IMR-90 (cell line): Measurements from ENCODE around the gene COL20A1. TPM values are rescaled to one million over a fixed set of nuclear protein-coding genes. Genes with fewer than 3 reads are reported as not detected.

Source experiments
- ATAC-seq: fragments of 200-7000 bp; cut with Tn5 transposase; 2 replicates; pipeline ENCODE4 v1.9.1; 2020; ENCODE audit warnings: low read depth, mild to moderate bottlenecking, moderate library complexity
- BruUV-seq: library from RNA; stranded (reverse); fragments of 400-500 nt; replicated peaks from 2 replicates; lab custom pipeline; 2021; lab: Mats Ljungman, UMichigan
- CTCF ChIA-PET: fragments of 300-600 bp; formaldehyde crosslinking; extraction: SDS; loops from one replicate; lab custom pipeline; 2021; ENCODE audit warnings: antibody characterized with exemption; lab: Yijun Ruan, JAX
- POLR2A ChIA-PET: fragments of 300-600 bp; sonication (Branson Sonifier 250); formaldehyde crosslinking; loops from one replicate; lab custom pipeline; 2022; ENCODE audit warnings: antibody characterized with exemption; ENCODE audit not compliant: unreplicated experiment; lab: Charles Lee
- DNase-seq: peaks from one replicate; pipeline ENCODE4 v3.0.0; 2013
- H2AFZ ChIP-seq: replicated peaks from 2 replicates; pipeline ENCODE3; 2013; ENCODE audit warnings: low read length, mild to moderate bottlenecking; ENCODE audit not compliant: poor library complexity
- H2AK5ac ChIP-seq: 2 replicates; pipeline ENCODE4 v1.6.1; 2013; ENCODE audit warnings: low read depth, low read length, inconsistent platforms
- H2AK9ac ChIP-seq: replicated peaks from 2 replicates; pipeline ENCODE3; 2013; ENCODE audit warnings: mild to moderate bottlenecking, low read depth, low read length, moderate library complexity; ENCODE audit not compliant: poor library complexity
- H2BK120ac ChIP-seq: 2 replicates; pipeline ENCODE4 v1.6.1; 2013; ENCODE audit warnings: low read depth, low read length, inconsistent platforms
- H2BK15ac ChIP-seq: 3 replicates; pipeline ENCODE4 v1.6.1; 2013; ENCODE audit warnings: low read depth, low read length, inconsistent platforms
- H2BK20ac ChIP-seq: 2 replicates; pipeline ENCODE4 v1.6.1; 2013; ENCODE audit warnings: low read depth, mild to moderate bottlenecking, inconsistent platforms, low read length, moderate library complexity
- H2BK5ac ChIP-seq: 2 replicates; pipeline ENCODE4 v1.6.1; 2013; ENCODE audit warnings: mild to moderate bottlenecking, low read depth, low read length, inconsistent platforms; ENCODE audit not compliant: poor library complexity, severe bottlenecking
- H3K14ac ChIP-seq: replicated peaks from 2 replicates; pipeline ENCODE4 v1.6.1; 2013; ENCODE audit warnings: low read depth, low read length, inconsistent platforms
- H3K18ac ChIP-seq: 2 replicates; pipeline ENCODE4 v1.6.1; 2013; ENCODE audit warnings: low read depth, low read length, control low read depth
- H3K23ac ChIP-seq: 2 replicates; pipeline ENCODE4 v1.6.1; 2013; ENCODE audit warnings: low read depth, low read length, inconsistent platforms
- H3K27ac ChIP-seq: 2 replicates; pipeline ENCODE4 v1.5.1; 2013; ENCODE audit warnings: mild to moderate bottlenecking, control low read depth, low read length; ENCODE audit not compliant: insufficient read depth
- H3K27me3 ChIP-seq: 2 replicates; pipeline ENCODE4 v1.6.1; 2013; ENCODE audit warnings: low read length; ENCODE audit not compliant: control insufficient read depth, insufficient read depth
- H3K36me3 ChIP-seq: 2 replicates; pipeline ENCODE4 v1.6.1; 2013; ENCODE audit warnings: low read length, mixed read lengths; ENCODE audit not compliant: control insufficient read depth, insufficient read depth
- H3K4ac ChIP-seq: 2 replicates; pipeline ENCODE4 v1.6.1; 2013; ENCODE audit warnings: low read depth, low read length, inconsistent platforms
- H3K4me1 ChIP-seq: 2 replicates; pipeline ENCODE4 v1.6.1; 2013; ENCODE audit warnings: low read length, mixed read lengths; ENCODE audit not compliant: control insufficient read depth, insufficient read depth
- H3K4me2 ChIP-seq: 2 replicates; pipeline ENCODE4 v1.6.1; 2013; ENCODE audit warnings: low read depth, mild to moderate bottlenecking, control low read depth, low read length, moderate library complexity
- H3K4me3 ChIP-seq: 2 replicates; pipeline ENCODE4 v1.5.1; 2013; ENCODE audit warnings: low read depth, mild to moderate bottlenecking, control low read depth, low read length, moderate library complexity; ENCODE audit not compliant: insufficient read depth
- H3K56ac ChIP-seq: 2 replicates; pipeline ENCODE4 v1.6.1; 2013; ENCODE audit warnings: low read length, inconsistent platforms; ENCODE audit not compliant: insufficient read depth; ENCODE audit errors: extremely low read depth
- H3K79me1 ChIP-seq, 2 experiments: 2 replicates each; pipeline ENCODE4 v1.6.1; 2013; ENCODE audit warnings: low read length in 2 of 2, inconsistent platforms in 1 of 2, low read depth in 1 of 2
- H3K9ac ChIP-seq: 2 replicates; pipeline ENCODE4 v1.6.1; 2013; ENCODE audit warnings: low read depth, low read length, control low read depth
- H3K9me1 ChIP-seq: 2 replicates; pipeline ENCODE4 v1.6.1; 2013; ENCODE audit warnings: low read length, inconsistent platforms; ENCODE audit not compliant: insufficient read depth
- H3K9me3 ChIP-seq: 2 replicates; pipeline ENCODE4 v1.6.1; 2013; ENCODE audit warnings: low read length; ENCODE audit not compliant: control insufficient read depth, insufficient read depth
- H4K20me1 ChIP-seq: 2 replicates; pipeline ENCODE4 v1.6.1; 2013; ENCODE audit warnings: low read length, inconsistent platforms; ENCODE audit not compliant: insufficient read depth
- H4K5ac ChIP-seq: 2 replicates; pipeline ENCODE4 v1.6.1; 2013; ENCODE audit warnings: mild to moderate bottlenecking, low read depth, low read length, control low read depth
- H4K8ac ChIP-seq, 2 experiments: 2 replicates each; pipeline ENCODE4 v1.6.1; 2013; ENCODE audit warnings: low read depth in 2 of 2, low read length in 2 of 2, control low read depth in 1 of 2, inconsistent platforms in 1 of 2
- H4K91ac ChIP-seq: 2 replicates; pipeline ENCODE4 v1.6.1; 2013; ENCODE audit warnings: low read depth, low read length, inconsistent platforms; ENCODE audit not compliant: insufficient read depth
- BHLHE40 ChIP-seq: fragments of 150-350 bp; IDR thresholded peaks from 2 replicates; pipeline ENCODE4 v1.6.1; 2016; ENCODE audit warnings: mild to moderate bottlenecking, low read depth, low read length
- CEBPB ChIP-seq: IDR thresholded peaks from 2 replicates; pipeline ENCODE4 v1.6.1; 2012; ENCODE audit warnings: low read depth, low read length, improper control_type of control experiment
- CHD1 ChIP-seq: IDR thresholded peaks from 2 replicates; pipeline ENCODE4 v1.6.1; 2012; ENCODE audit warnings: low read depth, low read length, improper control_type of control experiment
- FOS ChIP-seq: fragments of 150-350 bp; IDR thresholded peaks from 2 replicates; pipeline ENCODE4 v1.6.1; 2016; ENCODE audit warnings: low read depth, low read length
- MAFK ChIP-seq: IDR thresholded peaks from 2 replicates; pipeline ENCODE4 v1.6.1; 2012; ENCODE audit warnings: low read depth, low read length, improper control_type of control experiment
- MAZ ChIP-seq: IDR thresholded peaks from 2 replicates; pipeline ENCODE4 v1.6.1; 2012; ENCODE audit warnings: low read depth, mild to moderate bottlenecking, low read length, improper control_type of control experiment, moderate library complexity, borderline replicate concordance
- MXI1 ChIP-seq: IDR thresholded peaks from 2 replicates; pipeline ENCODE4 v1.6.1; 2012; ENCODE audit warnings: low read depth, mild to moderate bottlenecking, low read length, moderate library complexity, borderline replicate concordance
- NFE2L2 ChIP-seq: fragments of 150-350 bp; IDR thresholded peaks from 2 replicates; pipeline ENCODE4 v1.6.1; 2016; ENCODE audit warnings: low read depth, mild to moderate bottlenecking, low read length
- POLR2A ChIP-seq: IDR thresholded peaks from 2 replicates; pipeline ENCODE4 v1.6.1; 2012; ENCODE audit warnings: mild to moderate bottlenecking, low read depth, low read length
- RAD21 ChIP-seq: IDR thresholded peaks from 2 replicates; pipeline ENCODE4 v1.6.1; 2012; ENCODE audit warnings: low read length, improper control_type of control experiment
- RFX5 ChIP-seq: IDR thresholded peaks from 2 replicates; pipeline ENCODE4 v1.8.0; 2012; ENCODE audit warnings: low read depth, mild to moderate bottlenecking, low read length, moderate library complexity
- SMC3 ChIP-seq: fragments of 150-350 bp; IDR thresholded peaks from 2 replicates; pipeline ENCODE4 v1.6.1; 2016; ENCODE audit warnings: low read depth, mild to moderate bottlenecking, antibody characterized with exemption, low read length, moderate library complexity
- WGBS, 2 experiments: methylation state at CpG; one replicate each; pipeline versions ENCODE4 v1.1.5 to v1.1.7; 2013; ENCODE audit warnings: missing lambda C conversion rate in 2 of 2; ENCODE audit not compliant: insufficient read length in 1 of 2; ENCODE audit errors: extremely low coverage in 2 of 2; 5-methylcytosine and 5-hydroxymethylcytosine counted together
- dilution Hi-C: fragments of 300-500 bp; cut with HindIII; formaldehyde crosslinking; loops from one replicate; pipeline ENCODE4 v1.14.3; 2018; ENCODE audit warnings: low sequenced_read_pairs; ENCODE audit not compliant: unreplicated experiment
- in situ Hi-C: fragments of 300-500 bp; cut with MboI; formaldehyde crosslinking; loops from 3 replicates; pipeline ENCODE4 v1.14.3; 2019; ENCODE audit warnings: low sequenced_read_pairs, inconsistent platforms, mixed read lengths
- intact Hi-C: fragments of 100-400 bp; cut with micrococcal nuclease; formaldehyde crosslinking; loops from 2 replicates; pipeline ENCODE4 v1.10.0; 2022
- polyA plus RNA-seq, 3 experiments: library from polyadenylated mRNA; depleted of rRNA; stranded (reverse); fragments of >200 nt; gene quantifications; 2 replicates each; pipeline ENCODE4 v1.2.3, GENCODE V29; 2012; ENCODE audit warnings: low replicate concordance in 1 of 3
- total RNA-seq: library from RNA; depleted of rRNA; stranded (reverse); fragments of >200 nt; gene quantifications from 2 replicates; pipeline ENCODE4 v1.2.3, GENCODE V29; 2012
- TF ChIP-seq, protein P1 (sequence below): conservative IDR thresholded peaks from 2 replicates; pipeline ENCODE4 v1.5.1; 2012; ENCODE audit warnings: mild to moderate bottlenecking, low read depth, low read length, improper control_type of control experiment
- TF ChIP-seq, protein P2 (sequence below): fragments of 150-350 bp; IDR thresholded peaks from 2 replicates; pipeline ENCODE4 v1.6.1; 2016; ENCODE audit warnings: low read depth, mild to moderate bottlenecking, low read length, moderate library complexity, borderline replicate concordance

The COL20A1 gene
- total and polyA plus RNA-seq, 2 of the 4 experiments (the other 2 are of a cell fraction): not detected

DNA sequence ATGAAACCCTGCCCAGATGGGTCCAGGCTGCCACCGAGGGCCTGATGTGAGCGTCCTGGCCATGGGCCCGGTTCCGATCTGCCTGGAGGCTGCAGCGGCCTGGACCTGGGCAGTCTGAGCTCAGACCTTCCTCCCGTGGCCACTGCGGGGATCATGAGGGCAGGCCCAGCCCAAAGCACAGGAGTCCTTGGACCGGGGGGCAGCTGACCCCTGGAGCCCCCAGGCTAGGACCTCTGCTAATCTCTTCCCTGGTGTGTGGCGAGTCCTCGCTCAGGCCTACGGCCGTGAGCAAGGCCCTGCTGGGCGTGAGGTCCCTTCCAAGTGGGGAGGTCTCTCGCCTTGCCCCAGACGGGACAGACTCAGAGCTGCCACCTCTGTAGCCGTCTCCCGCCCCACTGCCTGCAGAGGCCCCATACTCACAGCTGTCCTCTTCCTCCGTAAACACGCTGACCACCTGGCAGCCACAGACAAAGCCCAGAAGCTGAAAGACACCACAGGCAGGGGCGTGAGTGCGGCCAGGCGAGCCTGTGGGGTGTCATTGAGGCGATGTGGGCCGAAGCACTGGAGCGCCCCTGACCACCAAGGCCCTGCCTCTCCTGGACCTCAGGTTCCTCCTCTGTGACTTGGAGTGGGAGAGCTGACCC, 49.3 kb upstream of the COL20A1 start:
- no peak overlapping the region for H2AK5ac ChIP-seq
- in situ Hi-C loops: no loop called here
- POLR2A ChIA-PET: no interaction called here
- H3K14ac ChIP-seq: no peak overlapping the region
- ATAC-seq (no peak), DNase-seq (no peak)
- no peak overlapping the region for H3K9ac ChIP-seq
- no peak overlapping the region for H4K91ac ChIP-seq
- H2BK15ac ChIP-seq: no peak overlapping the region
- H3K36me3 ChIP-seq: no peaks in the 10 kb centered on the region
- H3K79me1 ChIP-seq: no peaks in the 10 kb centered on the region
- intact Hi-C loops: no loop called here
- no peak overlapping the region for H2BK120ac ChIP-seq
- H2AFZ ChIP-seq: no peak overlapping the region
- H2BK20ac ChIP-seq: no peak overlapping the region
- H3K4me3 ChIP-seq: no peak overlapping the region
- no peaks in the 10 kb centered on the region; the same call in 1 of the 2 replicates for H4K20me1 ChIP-seq
- no peak overlapping the region for H4K8ac ChIP-seq
- no peaks in the 10 kb centered on the region for H3K9me3 ChIP-seq
- 58% methylated on average over 7 of the region's 25 CpGs; no CpG with 5 or more reads in 1 of the 2 experiments for WGBS, 2 experiments
- no peaks in the 10 kb centered on the region for H3K9me1 ChIP-seq
- H3K27me3 ChIP-seq: peaks cover 44% of the 10 kb centered on the region; the same call in 1 of the 2 replicates
- no peak overlapping the region for H3K18ac ChIP-seq
- TF ChIP-seq, protein P1, sequence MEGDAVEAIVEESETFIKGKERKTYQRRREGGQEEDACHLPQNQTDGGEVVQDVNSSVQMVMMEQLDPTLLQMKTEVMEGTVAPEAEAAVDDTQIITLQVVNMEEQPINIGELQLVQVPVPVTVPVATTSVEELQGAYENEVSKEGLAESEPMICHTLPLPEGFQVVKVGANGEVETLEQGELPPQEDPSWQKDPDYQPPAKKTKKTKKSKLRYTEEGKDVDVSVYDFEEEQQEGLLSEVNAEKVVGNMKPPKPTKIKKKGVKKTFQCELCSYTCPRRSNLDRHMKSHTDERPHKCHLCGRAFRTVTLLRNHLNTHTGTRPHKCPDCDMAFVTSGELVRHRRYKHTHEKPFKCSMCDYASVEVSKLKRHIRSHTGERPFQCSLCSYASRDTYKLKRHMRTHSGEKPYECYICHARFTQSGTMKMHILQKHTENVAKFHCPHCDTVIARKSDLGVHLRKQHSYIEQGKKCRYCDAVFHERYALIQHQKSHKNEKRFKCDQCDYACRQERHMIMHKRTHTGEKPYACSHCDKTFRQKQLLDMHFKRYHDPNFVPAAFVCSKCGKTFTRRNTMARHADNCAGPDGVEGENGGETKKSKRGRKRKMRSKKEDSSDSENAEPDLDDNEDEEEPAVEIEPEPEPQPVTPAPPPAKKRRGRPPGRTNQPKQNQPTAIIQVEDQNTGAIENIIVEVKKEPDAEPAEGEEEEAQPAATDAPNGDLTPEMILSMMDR: no peak
- TF ChIP-seq SMC3 (no peak), CEBPB (no peak), MXI1 (no peak), MAZ (no peak), FOS (no peak), BHLHE40 (no peak), RFX5 (no peak), CHD1 (no peak), NFE2L2 (no peak), POLR2A (no peak), MAFK (no peak), RAD21 (no peak)
- TF ChIP-seq, protein P2, sequence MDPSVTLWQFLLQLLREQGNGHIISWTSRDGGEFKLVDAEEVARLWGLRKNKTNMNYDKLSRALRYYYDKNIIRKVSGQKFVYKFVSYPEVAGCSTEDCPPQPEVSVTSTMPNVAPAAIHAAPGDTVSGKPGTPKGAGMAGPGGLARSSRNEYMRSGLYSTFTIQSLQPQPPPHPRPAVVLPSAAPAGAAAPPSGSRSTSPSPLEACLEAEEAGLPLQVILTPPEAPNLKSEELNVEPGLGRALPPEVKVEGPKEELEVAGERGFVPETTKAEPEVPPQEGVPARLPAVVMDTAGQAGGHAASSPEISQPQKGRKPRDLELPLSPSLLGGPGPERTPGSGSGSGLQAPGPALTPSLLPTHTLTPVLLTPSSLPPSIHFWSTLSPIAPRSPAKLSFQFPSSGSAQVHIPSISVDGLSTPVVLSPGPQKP: no peak
- no peak overlapping the region for H3K4ac ChIP-seq
- H3K27ac ChIP-seq: no peak overlapping the region
- dilution Hi-C loops: no loop called here
- CTCF ChIA-PET: no interaction called here
- no peak overlapping the region for H2AK9ac ChIP-seq
- no peak overlapping the region for H3K56ac ChIP-seq
- BruUV-seq: no TSS peak
- H3K4me2 ChIP-seq: no peak overlapping the region
- H4K5ac ChIP-seq: no peak overlapping the region
- H3K4me1 ChIP-seq: no peaks in the 10 kb centered on the region
- no peak overlapping the region for H3K23ac ChIP-seq
- no peak overlapping the region for H2BK5ac ChIP-seq
